ENCODE results near the gene SIPA1.
"Not testable (repeated sequence)": the region's sequence is repeated elsewhere in the genome, so short reads cannot be mapped to it uniquely, and the experiment has no call there.

Gene SIPA1

GRCh38 chr11:65662799-65663638, 25.1 kb downstream of the SIPA1 start, which contains the start of gene RELA:
TSS of gene RELA (minus strand) at chr11:65662916. CDS start at chr11:65662832, 84 bp downstream.
- DNase-seq: peak; percentile 89

- no peak for DNase-seq
Observed at GRCh38 chr11:65663639-65664200, 25.8 kb downstream of the SIPA1 start.

DNA sequence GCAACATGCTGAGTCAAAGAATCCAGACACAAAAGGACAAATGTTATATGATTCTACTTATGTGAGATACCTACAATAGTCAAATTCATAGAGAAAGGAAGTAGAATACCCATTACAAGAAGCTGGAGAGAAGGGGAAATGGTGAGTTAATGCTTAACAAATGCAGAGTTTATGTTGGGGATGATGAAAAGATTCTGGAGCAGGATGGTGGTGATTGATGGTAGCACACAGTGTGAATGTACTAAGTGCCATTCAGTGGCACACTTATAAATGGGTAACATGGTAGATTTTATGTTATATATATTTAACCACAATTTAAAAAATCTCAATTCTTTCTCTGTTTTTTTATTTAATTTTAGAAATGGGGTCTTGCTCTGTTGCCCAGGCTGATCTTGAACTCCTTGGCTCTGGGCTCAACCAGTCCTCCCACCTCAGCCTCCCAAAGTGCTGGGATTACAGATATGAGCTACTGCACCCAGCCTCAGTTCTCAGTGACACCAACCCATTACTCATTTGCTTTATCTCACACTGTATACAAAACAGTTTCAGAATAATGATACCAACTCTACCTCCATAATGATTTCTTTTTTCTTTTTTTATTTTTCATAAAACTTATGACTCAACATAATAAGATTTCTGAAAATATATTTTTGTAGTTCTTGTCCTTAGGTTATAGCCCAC, 34.4 kb downstream of the SIPA1 start:
- no peak for DNase-seq

- DNase-seq: no peak
Observed at GRCh38 chr11:65672982-65673381, 35.1 kb downstream of the SIPA1 start.

GRCh38 chr11:65680192-65680743, 42.4 kb downstream of the SIPA1 start:
- DNase-seq: no peak

DNA sequence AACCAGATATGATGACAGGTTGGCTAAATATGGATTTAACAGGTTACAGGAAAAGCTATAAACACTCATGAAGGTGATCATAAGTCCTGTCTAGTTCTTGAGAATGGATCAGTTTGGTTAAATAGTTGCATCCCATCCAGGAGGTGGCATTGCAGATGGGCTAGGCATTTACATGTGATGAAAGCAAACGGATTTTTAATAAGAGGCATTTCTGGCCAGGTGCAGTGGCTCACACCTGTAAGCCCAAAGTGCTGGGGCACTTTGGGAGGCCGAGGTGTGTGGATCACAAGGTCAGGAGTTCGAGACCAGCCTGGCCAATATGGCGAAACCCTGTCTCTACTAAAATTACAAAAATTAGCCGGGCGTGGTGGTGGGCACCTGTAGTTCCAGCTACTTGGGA, 45.6 kb downstream of the SIPA1 start:
- not testable (repeated sequence) for DNase-seq

DNA sequence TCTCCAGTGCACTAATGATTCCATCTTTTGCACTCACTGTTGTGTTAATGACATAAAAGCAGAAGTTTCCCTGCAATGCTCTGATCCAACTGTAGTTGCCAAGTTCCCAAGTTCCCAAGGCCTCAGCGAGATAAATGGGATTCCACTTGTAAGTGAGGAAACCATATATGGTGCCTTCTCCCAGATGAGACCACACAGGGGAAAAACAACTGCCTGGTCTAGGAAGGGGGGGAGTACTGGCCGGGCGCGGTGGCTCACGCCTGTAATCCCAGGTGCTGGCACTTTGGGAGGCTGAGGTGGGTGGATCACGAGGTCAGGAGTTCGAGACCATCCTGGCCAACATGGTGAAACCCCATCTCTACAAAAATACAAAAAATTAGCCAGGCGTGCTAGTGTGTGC, 48.1 kb downstream of the SIPA1 start:
- DNase-seq: no peak

- not testable (repeated sequence) for DNase-seq
Observed at GRCh38 chr11:65691847-65692246, 53.9 kb downstream of the SIPA1 start.

- DNase-seq: no peak
Observed at GRCh38 chr11:65692367-65692766, 54.5 kb downstream of the SIPA1 start.

DNA sequence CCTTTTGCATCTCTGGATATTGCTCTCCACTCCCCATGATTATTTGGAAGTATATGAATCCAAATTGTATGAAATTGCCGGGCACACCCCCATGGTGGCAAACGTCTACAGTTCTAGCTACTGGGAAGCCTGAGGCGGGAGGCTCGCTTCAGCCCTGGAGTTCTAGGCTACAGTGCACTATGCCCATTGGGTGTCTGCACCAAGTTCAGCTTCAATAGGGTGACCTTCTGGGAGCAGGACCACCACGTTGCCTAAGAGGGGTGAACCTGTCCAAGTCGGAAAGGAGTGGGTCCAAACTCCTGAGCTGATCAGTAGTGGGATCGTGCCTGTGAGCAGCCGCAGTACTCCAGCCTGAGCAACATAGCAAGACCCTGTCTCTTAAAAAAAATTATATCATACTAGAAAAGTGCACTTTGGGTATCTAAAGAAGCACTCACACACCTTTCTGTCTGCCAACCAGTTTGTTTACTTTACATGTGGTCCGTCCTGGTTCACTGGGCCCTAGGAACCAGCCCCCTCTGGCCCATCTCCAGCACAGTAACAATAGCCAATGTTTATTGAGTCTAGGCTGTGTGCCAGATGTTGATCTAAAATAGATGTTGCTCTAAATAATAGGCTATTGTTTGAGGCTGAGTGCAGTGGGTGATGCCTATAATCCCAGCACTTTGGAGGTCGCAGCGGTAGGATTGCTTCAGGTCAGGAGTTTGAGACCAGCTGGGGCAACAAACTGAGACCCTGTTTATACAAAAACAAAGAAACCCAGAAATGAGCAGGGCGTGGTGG, 57.7 kb downstream of the SIPA1 start:
- peak; percentile 93 for DNase-seq

- DNase-seq: no peak
Observed at GRCh38 chr11:65696802-65697552, 59.1 kb downstream of the SIPA1 start.

DNA sequence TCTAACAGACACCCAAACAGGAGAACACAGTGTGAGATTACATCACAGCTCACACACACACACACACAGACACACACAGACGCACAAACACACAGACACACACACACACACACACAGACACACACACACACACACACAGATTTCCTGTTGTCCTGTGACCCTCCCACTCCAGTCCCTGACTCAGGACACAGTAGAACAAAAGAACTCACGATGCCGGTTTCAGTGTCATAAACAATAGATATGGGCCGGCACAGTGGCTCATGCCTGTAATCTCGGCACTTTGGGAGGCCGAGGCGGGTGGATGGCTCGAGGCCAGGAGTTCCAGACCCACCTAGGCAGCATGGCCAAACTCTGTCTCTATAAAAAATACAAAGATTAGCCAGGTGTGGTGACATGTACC, 60.3 kb downstream of the SIPA1 start:
- no peak for DNase-seq

DNA sequence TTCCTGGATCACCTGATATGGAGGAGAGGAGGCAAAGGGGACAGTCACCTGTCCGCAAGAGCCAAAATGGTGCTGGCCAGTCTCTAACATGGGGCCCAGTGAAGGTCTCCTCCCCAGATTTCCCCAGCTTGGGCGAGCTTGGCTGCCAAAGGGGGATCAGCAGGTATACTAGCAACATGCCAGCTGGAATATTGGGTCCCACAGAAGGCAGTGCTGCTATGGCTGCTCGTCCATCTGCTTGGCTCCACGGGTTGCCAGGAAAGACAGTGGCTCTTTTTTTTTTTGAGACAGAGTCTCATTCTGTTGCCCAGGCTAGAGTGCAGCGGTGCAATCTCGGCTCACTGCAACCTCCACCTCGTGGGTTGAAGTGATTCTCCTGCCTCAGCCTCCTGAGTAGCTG, 61.4 kb downstream of the SIPA1 start:
- DNase-seq: no peak

GRCh38 chr11:65700399-65700798, 62.5 kb downstream of the SIPA1 start:
- DNase-seq: no peak
